GM13976 (cell line): ENCODE results near the gene AP1B1.

Experiments
- DNase-seq: peaks from one replicate; pipeline ENCODE4 v3.0.0; 2012; ENCODE audit warnings: low spot score
- in situ Hi-C: fragments of 300-500 bp; cut with MboI; formaldehyde crosslinking; loops from one replicate; pipeline ENCODE4 v1.12.0; 2022; ENCODE audit warnings: low sequenced_read_pairs, mixed read lengths, inconsistent platforms; ENCODE audit not compliant: unreplicated experiment
- TF ChIP-seq, protein P1 (sequence below): IDR thresholded peaks from 2 replicates; pipeline ENCODE4 v1.5.1; 2012; ENCODE audit warnings: borderline replicate concordance, mild to moderate bottlenecking; ENCODE audit not compliant: insufficient read depth; ENCODE audit errors: extremely low read depth, missing control alignments, control extremely low read depth

Gene AP1B1

DNA sequence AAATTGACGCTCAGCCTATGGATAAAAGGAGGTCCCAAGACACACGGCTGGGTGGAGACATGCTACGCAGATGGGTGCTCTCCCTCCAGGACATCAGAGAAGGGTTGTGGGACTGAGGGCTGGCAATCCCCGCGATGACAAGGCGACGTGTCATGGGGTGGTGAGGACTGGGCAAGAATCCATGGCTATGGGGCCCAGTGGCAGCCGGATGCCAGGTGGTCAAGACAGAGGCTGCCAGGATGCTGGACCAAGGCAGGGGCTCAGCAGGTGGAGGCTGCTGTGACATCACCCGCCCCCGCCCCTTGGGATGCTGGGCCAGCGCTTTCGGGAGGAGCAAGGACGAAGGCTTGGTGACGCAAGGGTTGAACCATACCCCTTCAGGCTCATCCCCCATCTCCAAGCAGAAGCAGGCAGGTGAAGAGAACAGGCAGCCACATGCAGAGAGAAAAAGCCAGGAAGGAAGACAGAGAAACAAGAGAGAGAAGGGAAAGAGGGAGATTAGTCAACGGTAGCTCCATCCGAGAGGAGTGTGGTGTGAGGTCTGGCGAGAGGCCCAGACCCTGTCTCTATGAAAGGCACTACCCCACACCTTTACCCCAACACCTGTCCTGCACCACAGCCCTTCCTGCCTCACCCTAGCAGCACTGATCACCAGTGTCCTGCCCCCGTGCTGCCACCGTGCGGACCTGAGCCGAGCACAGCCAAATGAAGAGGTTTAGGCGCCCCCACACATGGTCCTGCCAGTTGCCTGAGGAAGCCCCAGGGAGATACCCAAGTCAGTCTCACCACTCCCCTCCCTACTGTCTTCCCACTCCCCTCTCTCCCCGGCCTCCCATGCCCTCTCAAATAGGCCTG, 48.8 kb downstream of the AP1B1 start:
- DNase-seq = no peak
- TF ChIP-seq, protein P1, sequence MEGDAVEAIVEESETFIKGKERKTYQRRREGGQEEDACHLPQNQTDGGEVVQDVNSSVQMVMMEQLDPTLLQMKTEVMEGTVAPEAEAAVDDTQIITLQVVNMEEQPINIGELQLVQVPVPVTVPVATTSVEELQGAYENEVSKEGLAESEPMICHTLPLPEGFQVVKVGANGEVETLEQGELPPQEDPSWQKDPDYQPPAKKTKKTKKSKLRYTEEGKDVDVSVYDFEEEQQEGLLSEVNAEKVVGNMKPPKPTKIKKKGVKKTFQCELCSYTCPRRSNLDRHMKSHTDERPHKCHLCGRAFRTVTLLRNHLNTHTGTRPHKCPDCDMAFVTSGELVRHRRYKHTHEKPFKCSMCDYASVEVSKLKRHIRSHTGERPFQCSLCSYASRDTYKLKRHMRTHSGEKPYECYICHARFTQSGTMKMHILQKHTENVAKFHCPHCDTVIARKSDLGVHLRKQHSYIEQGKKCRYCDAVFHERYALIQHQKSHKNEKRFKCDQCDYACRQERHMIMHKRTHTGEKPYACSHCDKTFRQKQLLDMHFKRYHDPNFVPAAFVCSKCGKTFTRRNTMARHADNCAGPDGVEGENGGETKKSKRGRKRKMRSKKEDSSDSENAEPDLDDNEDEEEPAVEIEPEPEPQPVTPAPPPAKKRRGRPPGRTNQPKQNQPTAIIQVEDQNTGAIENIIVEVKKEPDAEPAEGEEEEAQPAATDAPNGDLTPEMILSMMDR = no peak

DNA sequence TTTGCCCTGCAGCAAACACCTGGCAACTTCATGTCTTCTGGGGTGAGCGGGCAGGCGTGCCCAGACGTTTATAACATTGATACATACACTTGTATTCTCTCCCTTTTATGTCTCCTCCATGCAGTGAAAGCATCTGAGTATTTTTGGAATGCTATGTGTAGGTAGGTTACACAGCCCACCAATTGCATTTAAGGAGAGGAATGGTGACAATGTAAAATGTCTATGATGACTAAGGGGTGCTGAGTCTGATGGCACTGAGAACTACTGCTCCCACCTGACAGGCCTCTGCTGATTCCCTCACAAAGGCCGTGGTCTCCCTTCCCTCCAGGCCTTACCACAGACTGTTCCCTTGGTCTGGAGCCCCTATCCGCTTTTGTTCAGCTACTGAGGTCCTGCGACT, 50.0 kb downstream of the AP1B1 start:
- no peak for DNase-seq
- in situ Hi-C loops = no loop called here
- TF ChIP-seq, protein P1 = no peak

More for the DNA sequence above, 48.8 kb downstream of the AP1B1 start:
- in situ Hi-C loops = no loop called here

DNA sequence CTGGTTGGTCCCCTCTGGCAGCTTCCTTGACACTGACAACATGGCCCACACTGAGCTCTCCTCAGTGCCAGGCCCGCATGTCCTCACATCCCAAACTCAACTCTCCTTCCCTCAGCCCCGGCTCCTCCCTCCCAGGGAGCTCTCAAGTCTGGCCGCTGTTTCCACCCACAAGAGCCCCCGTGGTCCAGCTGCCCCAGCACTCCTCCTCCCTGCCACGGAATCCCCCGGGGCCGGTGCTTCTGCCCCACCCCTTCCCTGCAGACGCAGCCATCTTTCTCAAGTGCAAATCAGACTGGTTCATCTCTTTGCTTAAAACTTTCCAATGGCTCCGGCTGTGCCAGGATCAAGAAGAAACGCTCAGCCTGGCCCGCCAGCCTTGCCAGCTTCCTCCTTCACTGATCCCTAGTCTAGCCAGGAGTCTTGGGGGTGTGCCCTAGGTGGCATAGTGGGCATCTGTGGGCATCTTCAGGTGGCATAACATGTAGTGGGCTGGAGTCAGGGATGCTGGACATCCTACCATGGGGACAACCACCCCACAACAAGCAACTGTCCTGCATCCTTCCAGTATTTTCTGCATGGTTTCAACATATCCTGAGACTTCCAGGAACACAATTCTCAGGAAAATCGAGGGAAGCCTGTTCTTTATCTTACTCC, 50.6 kb downstream of the AP1B1 start:
- DNase-seq = no peak
- in situ Hi-C loops = no loop called here
- TF ChIP-seq, protein P1 = no peak

DNA sequence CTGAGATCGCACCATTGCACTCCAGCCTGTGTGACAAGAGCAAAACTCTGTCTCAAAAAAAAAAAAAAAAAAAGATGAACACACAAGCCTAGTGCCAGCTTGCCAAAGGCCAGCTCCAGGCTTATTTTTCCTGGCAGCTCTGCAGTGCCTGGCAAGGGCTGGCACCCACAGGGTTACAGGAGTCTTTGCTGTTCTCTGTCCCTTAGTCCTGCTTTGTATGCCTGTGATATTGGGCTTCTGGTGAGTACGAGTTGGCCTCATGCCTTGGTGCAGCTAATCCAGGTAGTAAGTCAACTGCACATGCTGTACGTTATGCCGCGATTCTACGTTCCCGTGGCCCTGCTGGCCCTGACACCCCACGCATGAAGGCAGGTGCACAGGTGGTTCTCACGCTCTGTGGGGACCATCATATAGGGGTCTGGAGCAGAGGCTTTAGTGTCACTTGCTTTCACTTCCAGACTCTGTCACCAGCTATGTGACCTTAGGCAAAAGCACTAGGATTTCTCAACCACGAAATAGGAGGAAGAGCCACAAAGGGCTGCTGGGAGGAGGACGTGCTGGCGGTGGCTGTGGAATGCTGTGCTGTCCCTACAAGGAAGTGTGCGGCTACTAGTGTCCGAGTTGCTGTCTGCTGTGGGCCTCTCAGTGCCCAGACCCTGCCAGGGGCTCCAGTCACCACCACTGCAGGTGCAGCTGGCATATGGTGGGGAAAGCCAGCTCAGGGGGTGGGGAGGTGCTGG, 51.4 kb downstream of the AP1B1 start:
- DNase-seq = no peak

DNA sequence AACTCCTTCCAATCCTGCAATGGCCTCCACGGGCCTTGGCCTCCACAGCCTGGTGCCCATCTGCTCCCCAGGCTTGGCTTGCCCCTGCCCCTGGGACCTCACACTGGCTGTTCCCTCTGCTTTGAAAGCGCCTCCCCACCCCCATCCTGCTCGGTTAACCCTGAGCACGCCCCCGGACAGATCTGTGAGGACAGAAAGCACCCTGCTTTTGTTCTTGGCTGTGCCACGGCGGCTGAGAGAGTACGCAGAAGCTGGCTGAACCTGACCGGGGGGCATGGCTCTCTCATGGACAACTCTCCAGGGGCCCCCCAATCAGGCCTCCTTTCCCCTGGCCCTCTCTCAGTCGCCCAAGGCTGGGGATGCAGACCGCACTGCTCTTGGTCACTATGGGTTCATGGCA, 52.7 kb downstream of the AP1B1 start:
- DNase-seq = no peak
- in situ Hi-C loops = no loop called here
- TF ChIP-seq, protein P1 = no peak

More for the DNA sequence above, 51.4 kb downstream of the AP1B1 start:
- TF ChIP-seq, protein P1 = no peak
- in situ Hi-C loops = no loop called here

DNA sequence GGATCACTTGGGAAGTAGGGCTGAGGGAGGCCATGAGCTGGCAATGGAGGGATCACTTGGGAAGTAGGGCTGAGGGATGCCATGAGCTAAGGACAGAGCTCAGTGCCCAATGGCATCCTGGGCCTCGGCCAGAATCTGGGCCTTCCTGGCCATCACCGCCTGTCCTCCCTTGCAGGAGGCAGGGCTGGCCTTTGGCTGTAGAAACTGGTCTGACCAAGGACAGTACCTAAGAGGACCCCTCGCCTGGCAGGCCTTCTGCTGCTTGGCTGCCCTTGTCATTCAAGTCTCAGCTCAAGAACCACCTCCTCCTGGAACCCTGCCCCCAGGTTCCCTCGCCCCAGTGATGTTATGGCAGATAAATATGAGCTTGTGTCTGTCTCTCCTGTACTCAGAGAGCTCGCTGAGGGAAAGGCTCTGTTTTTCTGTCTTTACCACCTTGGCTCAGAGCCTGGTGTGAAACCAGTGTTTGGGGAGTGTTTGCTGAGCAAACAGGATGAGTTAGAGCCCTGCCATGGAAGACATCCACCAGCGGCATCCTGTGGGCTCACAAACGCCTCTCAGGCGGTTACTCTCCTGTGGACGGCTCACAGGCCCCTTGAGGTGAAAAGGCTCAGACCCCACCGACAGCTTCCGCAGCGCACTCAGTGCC, 53.5 kb downstream of the AP1B1 start:
- DNase-seq = no peak
- in situ Hi-C loops = no loop called here
- TF ChIP-seq, protein P1 = no peak
